Right lobe of liver (tissue), 6 donors: ENCODE results near the gene VSTM2B. TPM values are rescaled to one million over a fixed set of nuclear protein-coding genes. Genes with fewer than 3 reads are reported as not detected.

Experiments
- ATAC-seq, 4 donors: fragments of 200-7000 bp; cut with Tn5 transposase; one replicate each; pipeline ENCODE4 v1.9.1; 2020; ENCODE audit warnings: mild to moderate bottlenecking in 4 of 4, moderate library complexity in 4 of 4
- DNase-seq, 3 donors: peaks; one replicate each; pipeline ENCODE4 v3.0.0-alpha.2; 2020
- H3K27ac ChIP-seq, 3 donors: fragments of 200-600 bp; one replicate each; pipeline ENCODE4 v1.8.0; 2022
- H3K27me3 ChIP-seq, 2 donors: fragments of 200-600 bp; one replicate each; pipeline ENCODE4 v1.8.0; 2022
- H3K36me3 ChIP-seq, 4 donors: fragments of 200-600 bp; sonication (generic) in 1 of 4; one replicate each; pipeline versions ENCODE4 v1.5.1 to v1.8.0; 2017 to 2022; ENCODE audit warnings: control low read depth in 1 of 4
- H3K4me1 ChIP-seq, 4 donors: fragments of 200-600 bp; sonication (generic) in 1 of 4; one replicate each; pipeline versions ENCODE4 v1.5.1 to v1.8.0; 2017 to 2022; ENCODE audit warnings: control low read depth in 1 of 4
- H3K4me3 ChIP-seq, 3 donors: fragments of 200-600 bp; one replicate each; pipeline ENCODE4 v1.8.0; 2022
- H3K9me3 ChIP-seq, 4 donors: fragments of 200-600 bp; sonication (generic) in 1 of 4; one replicate each; pipeline versions ENCODE4 v1.5.1 to v1.8.0; 2017 to 2022; ENCODE audit warnings: control low read depth in 1 of 4
- CTCF ChIP-seq, 4 donors: fragments of 200-600 bp in 3 of 4; fragments of 450-650 bp in 1 of 4; IDR thresholded peaks; one replicate each; pipeline versions ENCODE4 v1.5.1 to v1.8.0; 2016 to 2022; ENCODE audit warnings: antibody characterized with exemption in 4 of 4, mild to moderate bottlenecking in 2 of 4
- POLR2A ChIP-seq: fragments of 450-650 bp; IDR thresholded peaks from one replicate; pipeline ENCODE4 v1.6.1; 2017; ENCODE audit warnings: antibody characterized with exemption, mild to moderate bottlenecking
- WGBS: methylation state at CpG from one replicate; pipeline ENCODE4 v1.1.6; 2018; ENCODE audit warnings: low coverage, low lambda C conversion rate; ENCODE audit not compliant: insufficient coverage; ENCODE audit errors: missing lambda C conversion rate; 5-methylcytosine and 5-hydroxymethylcytosine counted together
- intact Hi-C, 2 donors: fragments of 100-400 bp; cut with DNase I; formaldehyde crosslinking; loops; one replicate each; pipeline versions ENCODE4 v1.11.2 to v1.14.1; 2022
- total RNA-seq, 6 experiments: library from RNA; depleted of rRNA in 2 of 6; stranded (reverse); fragments of >200 nt in 2 of 6; fragmentation: NEBNext Ultra II Directional in 3 of 6; extraction: Animal tissue kit (Norgen Biotek cat#: 25700) in 3 of 6; gene quantifications; one replicate each; pipeline versions ENCODE4 v1.1.0 to v1.2.4, GENCODE V29; 2016 to 2023
- donor health status: DM: no; HTN: yes; CAD: no.
- donor health status: DM: no; HTN: no; CAD: no.
- donor health status: DM: no; HTN: no; CAD: no.
- donor health status: DM: no; HTN: yes; CAD: no.
- donor health status: DM: no; HTN: yes; CAD: no.

VSTM2B gene
- total RNA-seq, 6 experiments from 2014 or later = not detected

- Histone ChIP-seq H3K27me3 (peaks cover 0 to 13% of the 10 kb centered on the region in 2 donors), H3K27ac (no peak overlapping the region), H3K4me3 (no peak overlapping the region), H3K9me3 (no peaks in the 10 kb centered on the region), H3K36me3 (no peaks in the 10 kb centered on the region), H3K4me1 (peaks cover 0 to 10% (median 0%) of the 10 kb centered on the region in 4 donors)
- no peak for TF ChIP-seq CTCF (IDR thresholded peaks at IDR 0.05)
- TF ChIP-seq POLR2A = no peak
- 0% methylated on average over 3 of the region's 80 CpGs for WGBS
- DNase-seq = peak in 2 of 3 donors; percentile 15 to 49
- intact Hi-C loops = no loop called here
- no peak for ATAC-seq
Observed at GRCh38 chr19:29524912-29525831, 622 bp upstream of the VSTM2B start.

GRCh38 chr19:29526730-29527499, 1.1 kb downstream of the VSTM2B start:
- WGBS = 0% methylated on average over 3 of the region's 79 CpGs
- Histone ChIP-seq H3K4me3 (no peak overlapping the region), H3K4me1 (peaks cover 0 to 10% (median 0%) of the 10 kb centered on the region in 4 donors), H3K36me3 (no peaks in the 10 kb centered on the region), H3K27me3 (peaks cover 0 to 13% of the 10 kb centered on the region in 2 donors), H3K9me3 (no peaks in the 10 kb centered on the region), H3K27ac (no peak overlapping the region)
- DNase-seq (peak in 1 of 3 donors; percentile 39), ATAC-seq (no peak)
- intact Hi-C loops = no loop called here
- TF ChIP-seq POLR2A (no peak), CTCF (IDR thresholded peaks at IDR 0.05) (no peak)

GRCh38 chr19:29527500-29528328, 1.9 kb downstream of the VSTM2B start:
- no peaks in the 10 kb centered on the region for H3K36me3 ChIP-seq
- H3K4me3 ChIP-seq = no peak overlapping the region
- peaks cover 0 to 10% (median 0%) of the 10 kb centered on the region in 4 donors for H3K4me1 ChIP-seq
- H3K9me3 ChIP-seq = no peaks in the 10 kb centered on the region
- peaks cover 0 to 13% of the 10 kb centered on the region in 2 donors for H3K27me3 ChIP-seq
- intact Hi-C loops = no loop called here
- DNase-seq = peak in 1 of 3 donors; percentile 49
- ATAC-seq = no peak
- WGBS = 24% methylated on average over 9 of the region's 31 CpGs
- no peak overlapping the region for H3K27ac ChIP-seq
- TF ChIP-seq CTCF (IDR thresholded peaks at IDR 0.05) (no peak), POLR2A (no peak)

GRCh38 chr19:29528350-29528945, 2.7 kb downstream of the VSTM2B start:
- peak; percentile 56 to 89 (median 78) for ATAC-seq
- intact Hi-C loops = no loop called here
- H3K4me3 ChIP-seq = no peak overlapping the region

More at GRCh38 chr19:29528350-29528945, 2.7 kb downstream of the VSTM2B start:
- TF ChIP-seq POLR2A (no peak), CTCF (IDR thresholded peaks at IDR 0.05) (peak; percentile 33 to 66 (median 58))
- DNase-seq = peak in 2 of 3 donors; percentile 58 to 65
- Histone ChIP-seq H3K4me1 (peaks cover 0 to 10% (median 0%) of the 10 kb centered on the region in 4 donors), H3K9me3 (no peaks in the 10 kb centered on the region), H3K27me3 (peaks cover 0 to 13% of the 10 kb centered on the region in 2 donors), H3K27ac (no peak overlapping the region), H3K36me3 (no peaks in the 10 kb centered on the region)
- WGBS = 0% methylated on average over 6 of the region's 57 CpGs
